Endothelial cell of umbilical vein (primary cell): ENCODE data around the gene KANK3. TPM values are rescaled to one million over a fixed set of nuclear protein-coding genes. Genes with fewer than 3 reads are reported as not detected.

Experiments
- BruUV-seq: library from RNA; stranded (reverse); fragments of 400-500 nt; replicated peaks from 2 replicates; lab custom pipeline; 2021; lab: Mats Ljungman, UMichigan
- CTCF ChIA-PET: fragments of 300-600, 350-600 bp; sonication (Branson Sonifier 250); formaldehyde crosslinking; loops from one replicate; lab custom pipeline; 2021; ENCODE audit warnings: antibody characterized with exemption, inconsistent platforms; lab: Charles Lee
- POLR2A ChIA-PET: fragments of 300-600, 350-600 bp; sonication (Branson Sonifier 250); formaldehyde crosslinking; loops from one replicate; lab custom pipeline; 2021; ENCODE audit warnings: antibody characterized with exemption, inconsistent platforms; lab: Charles Lee
- DNase-seq: peaks from one replicate; pipeline ENCODE4 v3.0.0-alpha.2; 2011; ENCODE audit warnings: low read depth, low spot score
- FAIRE-seq: peaks from 2 replicates; lab custom pipeline; 2011; peaks lifted over from hg19 to GRCh38; lab: Jason Lieb, UNC
- H2AFZ ChIP-seq: 2 replicates; pipeline ENCODE4 v1.6.0; 2012; ENCODE audit warnings: low read depth, low read length, control low read depth, inconsistent platforms
- H3K27ac ChIP-seq: 2 replicates; pipeline ENCODE4 v1.5.1; 2011; ENCODE audit warnings: low read depth, mild to moderate bottlenecking, control low read depth, low read length, moderate library complexity; ENCODE audit not compliant: insufficient read depth
- H3K27me3 ChIP-seq, 2 experiments: 2 replicates each; pipeline versions ENCODE4 v1.6.0 to v1.6.1; 2011; ENCODE audit warnings: low read length in 2 of 2, mixed read lengths in 1 of 2; ENCODE audit not compliant: control insufficient read depth in 2 of 2, insufficient read depth in 2 of 2
- H3K36me3 ChIP-seq, 2 experiments: 2 replicates in 1 of 2; 3 replicates in 1 of 2; pipeline ENCODE4 v1.5.1; 2011; ENCODE audit warnings: low read length in 2 of 2, mild to moderate bottlenecking in 1 of 2, moderate library complexity in 1 of 2; ENCODE audit not compliant: control insufficient read depth in 2 of 2, insufficient read depth in 2 of 2; ENCODE audit errors: extremely low read depth in 1 of 2
- H3K4me1 ChIP-seq: 3 replicates; pipeline ENCODE4 v1.5.1; 2011; ENCODE audit warnings: mild to moderate bottlenecking, low read length; ENCODE audit not compliant: control insufficient read depth, insufficient read depth; ENCODE audit errors: extremely low read depth
- H3K4me2 ChIP-seq: 2 replicates; pipeline ENCODE4 v1.6.1; 2011; ENCODE audit warnings: low read length, control low read depth, mixed read lengths; ENCODE audit not compliant: insufficient read depth
- H3K4me3 ChIP-seq, 3 experiments: fragments of 200-600 bp in 1 of 3; sonication (generic), shearing (Covaris generic) in 1 of 3; replicated peaks in 1 of 3; 2 replicates each; pipeline ENCODE4 v1.5.1; 2011 to 2016; ENCODE audit warnings: control low read depth in 3 of 3, low read length in 3 of 3, mild to moderate bottlenecking in 2 of 3, inconsistent platforms in 1 of 3, low read depth in 1 of 3, moderate library complexity in 1 of 3; ENCODE audit not compliant: insufficient read depth in 1 of 3
- H3K79me2 ChIP-seq: 2 replicates; pipeline ENCODE4 v1.6.0; 2012; ENCODE audit warnings: low read length, inconsistent platforms; ENCODE audit not compliant: control insufficient read depth, insufficient read depth
- H3K9ac ChIP-seq: replicated peaks from 2 replicates; pipeline ENCODE3; 2011; ENCODE audit warnings: low read length, control low read depth; ENCODE audit not compliant: insufficient read depth; ENCODE audit errors: extremely low read depth
- H3K9me1 ChIP-seq: replicated peaks from 3 replicates; pipeline ENCODE4 v1.6.0; 2011; ENCODE audit warnings: mild to moderate bottlenecking, low read length; ENCODE audit not compliant: control insufficient read depth, insufficient read depth; ENCODE audit errors: extremely low read depth
- H3K9me3 ChIP-seq: replicated peaks from 2 replicates; pipeline ENCODE4 v1.5.1; 2012; ENCODE audit warnings: low read length, inconsistent platforms; ENCODE audit not compliant: control insufficient read depth, insufficient read depth
- H4K20me1 ChIP-seq: replicated peaks from 2 replicates; pipeline ENCODE3; 2011; ENCODE audit warnings: mild to moderate bottlenecking, low read length; ENCODE audit not compliant: control insufficient read depth, insufficient read depth; ENCODE audit errors: extremely low read depth
- CTCF ChIP-seq, 2 donors: IDR thresholded peaks; 1 replicate in 1 of 2; 2 replicates in 1 of 2; pipeline ENCODE4 v1.5.1; 2011; ENCODE audit warnings: low read length in 2 of 2, mild to moderate bottlenecking in 2 of 2, moderate library complexity in 2 of 2, control low read depth in 1 of 2, inconsistent platforms in 1 of 2, low read depth in 1 of 2; ENCODE audit not compliant: insufficient read depth in 1 of 2; ENCODE audit errors: extremely low read depth in 1 of 2
- EZH2 ChIP-seq: IDR thresholded peaks from 2 replicates; pipeline ENCODE4 v1.6.1; 2012; ENCODE audit warnings: borderline replicate concordance, low read depth, mild to moderate bottlenecking, moderate library complexity, low read length, inconsistent platforms; ENCODE audit not compliant: severe bottlenecking
- FOS ChIP-seq: IDR thresholded peaks from 2 replicates; pipeline ENCODE4 v1.6.1; 2011; ENCODE audit warnings: mild to moderate bottlenecking, low read length, moderate library complexity, borderline replicate concordance; ENCODE audit not compliant: insufficient read depth
- GATA2 ChIP-seq: IDR thresholded peaks from 2 replicates; pipeline ENCODE4 v1.7.0; 2011; ENCODE audit warnings: low read depth, mild to moderate bottlenecking, moderate library complexity, mixed read lengths, low read length; ENCODE audit not compliant: insufficient read length, insufficient read depth
- JUN ChIP-seq: IDR thresholded peaks from 2 replicates; pipeline ENCODE4 v1.6.1; 2011; ENCODE audit warnings: borderline replicate concordance, low read depth; ENCODE audit not compliant: insufficient read length, insufficient read depth
- MAX ChIP-seq: IDR thresholded peaks from 2 replicates; pipeline ENCODE4 v1.6.1; 2011; ENCODE audit not compliant: insufficient read depth, insufficient read length
- MYC ChIP-seq: IDR thresholded peaks from one replicate; pipeline ENCODE4 v1.6.1; 2011; ENCODE audit warnings: mild to moderate bottlenecking, low read depth, low read length
- POLR2A ChIP-seq: IDR thresholded peaks from 2 replicates; pipeline ENCODE4 v1.6.1; 2012; ENCODE audit warnings: low read depth, mild to moderate bottlenecking, control low read depth, low read length
- POLR2AphosphoS5 ChIP-seq: IDR thresholded peaks from 2 replicates; pipeline ENCODE4 v1.6.1; 2012; ENCODE audit warnings: low read depth, mild to moderate bottlenecking, control low read depth, low read length, moderate library complexity; ENCODE audit not compliant: insufficient read depth
- dilution Hi-C: fragments of 300-500 bp; cut with MboI; formaldehyde crosslinking; loops from one replicate; pipeline ENCODE4 v1.15.0; 2019; ENCODE audit warnings: low sequenced_read_pairs; ENCODE audit not compliant: extremely low pct_ligation_motif_present
- intact Hi-C: fragments of 100-400 bp; cut with micrococcal nuclease; formaldehyde crosslinking; loops from one replicate; pipeline ENCODE4 v1.10.0; 2022
- polyA plus RNA-seq, 4 experiments: library from polyadenylated mRNA; depleted of rRNA in 3 of 4; stranded (reverse) in 3 of 4; unstranded in 1 of 4; fragments of >200 nt; gene quantifications; 2 replicates each; pipeline versions ENCODE4 v1.2.1 to v1.2.3, GENCODE V29; 2011 to 2012; ENCODE audit warnings: missing spikeins in 1 of 4
- total RNA-seq: library from RNA; stranded (reverse); gene quantifications from 2 replicates; pipeline ENCODE4 v1.2.3, GENCODE V29; 2021

Gene KANK3
- total and polyA plus RNA-seq, 2 donors (not counting 3 experiments of a cell fraction or from before 2014, with no cell fraction given), result 22.1 to 30.0 TPM

GRCh38 chr19:8358948-8359347 is 15.9 kb upstream of the KANK3 start:
- H3K4me2 ChIP-seq, result no peak overlapping the region
- ChIA-PET POLR2A (no interaction called here), CTCF (no interaction called here)
- TF ChIP-seq FOS, result no peak
- no peak for TF ChIP-seq POLR2AphosphoS5
- no peak for TF ChIP-seq EZH2
- no peak overlapping the region for H3K27ac ChIP-seq
- FAIRE-seq (no peak), DNase-seq (no peak)
- H3K4me3 ChIP-seq, result no peak overlapping the region
- H3K79me2 ChIP-seq, result no peaks in the 10 kb centered on the region
- no peaks in the 10 kb centered on the region for H3K36me3 ChIP-seq
- no peak overlapping the region for H3K9ac ChIP-seq
- H3K4me1 ChIP-seq, result peaks cover 46% of the 10 kb centered on the region
- no peaks in the 10 kb centered on the region for H3K9me1 ChIP-seq
- H4K20me1 ChIP-seq, result no peaks in the 10 kb centered on the region
- H3K27me3 ChIP-seq, result no peaks in the 10 kb centered on the region
- no peaks in the 10 kb centered on the region for H3K9me3 ChIP-seq
- dilution Hi-C loops (no loop called here), intact Hi-C loops (no loop called here)
- H2AFZ ChIP-seq, result no peak overlapping the region
- no TSS peak for BruUV-seq

GRCh38 chr19:8357007-8357521 is 14.0 kb upstream of the KANK3 start:
- FAIRE-seq, result no peak
- H3K27me3 ChIP-seq, result no peaks in the 10 kb centered on the region
- peak overlapping the region; percentile 14 for H3K4me2 ChIP-seq
- H3K4me1 ChIP-seq, result peaks cover 33% of the 10 kb centered on the region
- peak overlapping the region; percentile 72 for H3K27ac ChIP-seq
- H3K9me1 ChIP-seq, result no peaks in the 10 kb centered on the region
- TF ChIP-seq POLR2AphosphoS5 (no peak), MYC (no peak), JUN (no peak), MAX (no peak), EZH2 (no peak), CTCF (IDR thresholded peaks at IDR 0.05; ENCODE audit: extremely low read depth in 1 of 2, insufficient read depth in 1 of 2, low read depth in 1 of 2, low read length in 2 of 2) (no peak), POLR2A (no peak), FOS (no peak), GATA2 (peak; percentile 41)
- H3K9ac ChIP-seq, result no peak overlapping the region
- no peak for DNase-seq
- no peak overlapping the region for H3K4me3 ChIP-seq
- BruUV-seq, result no TSS peak
- ChIA-PET POLR2A (interaction anchor here (0.6 kb wide), 1 partner anchor 60 kb away, joined by 12 read pairs; no protein-coding TSS in a partner anchor), CTCF (interaction anchor here (0.6 to 1.5 kb wide), 2 partner anchors 12 to 37 kb away, joined by 3 to 4 read pairs; no protein-coding TSS in a partner anchor)
- dilution Hi-C loops (no loop called here), intact Hi-C loops (no loop called here)
- no peaks in the 10 kb centered on the region for H3K9me3 ChIP-seq
- H3K36me3 ChIP-seq, result no peaks in the 10 kb centered on the region
- no peak overlapping the region for H2AFZ ChIP-seq
- no peaks in the 10 kb centered on the region for H3K79me2 ChIP-seq
- H4K20me1 ChIP-seq, result no peaks in the 10 kb centered on the region
